Loucy (cell line): ENCODE data around the gene UBP1.

Source experiments
- H2AFZ ChIP-seq: fragments of 200-600 bp; sonication (generic); 2 replicates; pipeline ENCODE4 v1.6.0; 2016; ENCODE audit warnings: antibody characterized with exemption, mild to moderate bottlenecking, low read length, moderate library complexity
- H3F3A ChIP-seq: fragments of 200-600 bp; 2 replicates; pipeline ENCODE4 v1.6.0; 2016; ENCODE audit warnings: antibody characterized with exemption, low read depth, mild to moderate bottlenecking
- H3K27me3 ChIP-seq: fragments of 200-600 bp; sonication (generic); 2 replicates; pipeline ENCODE4 v1.6.1; 2014; ENCODE audit warnings: low read length, mild to moderate bottlenecking; ENCODE audit not compliant: insufficient read depth, poor library complexity, severe bottlenecking
- H3K36me3 ChIP-seq: fragments of 200-600 bp; sonication (generic); 2 replicates; pipeline ENCODE4 v1.6.1; 2016; ENCODE audit warnings: low read length; ENCODE audit not compliant: insufficient read depth
- H3K4me1 ChIP-seq: fragments of 200-600 bp; sonication (generic); 2 replicates; pipeline ENCODE4 v1.5.1; 2014; ENCODE audit warnings: low read length, mild to moderate bottlenecking; ENCODE audit not compliant: insufficient read depth, poor library complexity, severe bottlenecking
- H3K4me2 ChIP-seq: fragments of 200-600 bp; sonication (generic); 2 replicates; pipeline ENCODE4 v1.6.0; 2014; ENCODE audit warnings: antibody characterized with exemption, low read length, low read depth, mild to moderate bottlenecking; ENCODE audit not compliant: poor library complexity, severe bottlenecking
- H3K4me3 ChIP-seq: fragments of 200-600 bp; sonication (generic); 2 replicates; pipeline ENCODE4 v1.5.1; 2014; ENCODE audit warnings: low read length, mild to moderate bottlenecking, mixed read lengths; ENCODE audit not compliant: poor library complexity, severe bottlenecking
- H3K79me2 ChIP-seq: fragments of 200-600 bp; sonication (generic); 2 replicates; pipeline ENCODE4 v1.6.1; 2014; ENCODE audit warnings: low read length; ENCODE audit not compliant: insufficient read depth
- H3K9ac ChIP-seq: fragments of 200-600 bp; sonication (generic); 2 replicates; pipeline ENCODE4 v1.6.0; 2014; ENCODE audit warnings: mild to moderate bottlenecking, low read depth, low read length, moderate library complexity; ENCODE audit not compliant: poor library complexity, severe bottlenecking
- H3K9me2 ChIP-seq: fragments of 200-600 bp; sonication (generic); replicated peaks from 2 replicates; pipeline ENCODE4 v1.6.1; 2016; ENCODE audit warnings: low read depth, low read length, mixed read lengths
- H3K9me3 ChIP-seq: fragments of 200-600 bp; sonication (generic); 2 replicates; pipeline ENCODE4 v1.6.1; 2014; ENCODE audit warnings: mild to moderate bottlenecking, antibody characterized with exemption, low read length, low read depth; ENCODE audit not compliant: insufficient read depth
- H4K20me1 ChIP-seq: fragments of 200-600 bp; sonication (generic); 2 replicates; pipeline ENCODE4 v1.6.0; 2014; ENCODE audit warnings: antibody characterized with exemption, low read length, mild to moderate bottlenecking; ENCODE audit not compliant: insufficient read depth, poor library complexity, severe bottlenecking
- EZH2phosphoT487 ChIP-seq: fragments of 200-600 bp; IDR thresholded peaks from 2 replicates; pipeline ENCODE4 v1.6.1; 2018; ENCODE audit warnings: antibody characterized with exemption, mild to moderate bottlenecking, moderate library complexity, borderline replicate concordance
- TF ChIP-seq, protein P1 (sequence below): fragments of 200-600 bp; sonication (generic); conservative IDR thresholded peaks from 2 replicates; pipeline ENCODE4 v1.5.1; 2014; ENCODE audit warnings: mild to moderate bottlenecking, antibody characterized with exemption, low read length

The UBP1 gene

DNA sequence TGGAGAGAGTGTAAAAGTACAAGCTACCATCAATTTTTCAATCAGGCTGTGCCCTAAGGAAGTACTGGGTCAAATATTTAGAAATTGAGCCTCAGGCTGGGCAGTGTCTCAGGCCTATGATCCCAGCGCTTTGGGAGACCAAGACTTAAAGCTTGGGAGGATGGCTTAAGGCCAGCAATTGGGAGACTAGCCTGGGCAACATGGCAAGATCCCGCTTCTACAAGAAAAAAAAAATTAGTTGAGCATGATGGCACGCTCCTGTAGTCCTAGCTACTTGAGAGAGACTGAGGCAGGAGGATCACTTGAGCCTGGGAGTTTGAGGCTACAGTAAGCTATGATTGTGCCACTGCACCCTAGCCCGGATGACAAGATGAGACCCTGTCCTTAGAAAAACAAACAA is 2.0 kb upstream of the UBP1 start:
- Histone ChIP-seq H3F3A (no peaks in the 10 kb centered on the region), H3K79me2 (peaks cover 29% of the 10 kb centered on the region), H3K4me1 (peaks cover 26% of the 10 kb centered on the region), H4K20me1 (peaks cover 24% of the 10 kb centered on the region), H3K9me2 (no peaks in the 10 kb centered on the region), H3K36me3 (no peaks in the 10 kb centered on the region), H3K4me2 (peak overlapping the region; percentile 69), H3K27me3 (no peaks in the 10 kb centered on the region), H2AFZ (no peak overlapping the region), H3K9ac (peak overlapping the region; percentile 86), H3K4me3 (peak overlapping the region; percentile 76), H3K9me3 (no peaks in the 10 kb centered on the region)
- TF ChIP-seq EZH2phosphoT487, result no peak

- Histone ChIP-seq H3K4me3 (peak overlapping the region; percentile 76), H3K4me1 (peaks cover 34% of the 10 kb centered on the region), H3K36me3 (no peaks in the 10 kb centered on the region), H3K9me3 (no peaks in the 10 kb centered on the region), H4K20me1 (peaks cover 32% of the 10 kb centered on the region), H3K9me2 (no peaks in the 10 kb centered on the region), H3K4me2 (peak overlapping the region; percentile 69), H3F3A (no peaks in the 10 kb centered on the region), H2AFZ (peak overlapping the region; percentile 34), H3K27me3 (no peaks in the 10 kb centered on the region), H3K79me2 (peaks cover 35% of the 10 kb centered on the region), H3K9ac (peak overlapping the region; percentile 86)
- no peak for TF ChIP-seq EZH2phosphoT487
- TF ChIP-seq, protein P1, sequence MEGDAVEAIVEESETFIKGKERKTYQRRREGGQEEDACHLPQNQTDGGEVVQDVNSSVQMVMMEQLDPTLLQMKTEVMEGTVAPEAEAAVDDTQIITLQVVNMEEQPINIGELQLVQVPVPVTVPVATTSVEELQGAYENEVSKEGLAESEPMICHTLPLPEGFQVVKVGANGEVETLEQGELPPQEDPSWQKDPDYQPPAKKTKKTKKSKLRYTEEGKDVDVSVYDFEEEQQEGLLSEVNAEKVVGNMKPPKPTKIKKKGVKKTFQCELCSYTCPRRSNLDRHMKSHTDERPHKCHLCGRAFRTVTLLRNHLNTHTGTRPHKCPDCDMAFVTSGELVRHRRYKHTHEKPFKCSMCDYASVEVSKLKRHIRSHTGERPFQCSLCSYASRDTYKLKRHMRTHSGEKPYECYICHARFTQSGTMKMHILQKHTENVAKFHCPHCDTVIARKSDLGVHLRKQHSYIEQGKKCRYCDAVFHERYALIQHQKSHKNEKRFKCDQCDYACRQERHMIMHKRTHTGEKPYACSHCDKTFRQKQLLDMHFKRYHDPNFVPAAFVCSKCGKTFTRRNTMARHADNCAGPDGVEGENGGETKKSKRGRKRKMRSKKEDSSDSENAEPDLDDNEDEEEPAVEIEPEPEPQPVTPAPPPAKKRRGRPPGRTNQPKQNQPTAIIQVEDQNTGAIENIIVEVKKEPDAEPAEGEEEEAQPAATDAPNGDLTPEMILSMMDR, result no peak
These were observed 1.2 kb upstream of the UBP1 start for GRCh38 chr3:33441225-33441976.

DNA sequence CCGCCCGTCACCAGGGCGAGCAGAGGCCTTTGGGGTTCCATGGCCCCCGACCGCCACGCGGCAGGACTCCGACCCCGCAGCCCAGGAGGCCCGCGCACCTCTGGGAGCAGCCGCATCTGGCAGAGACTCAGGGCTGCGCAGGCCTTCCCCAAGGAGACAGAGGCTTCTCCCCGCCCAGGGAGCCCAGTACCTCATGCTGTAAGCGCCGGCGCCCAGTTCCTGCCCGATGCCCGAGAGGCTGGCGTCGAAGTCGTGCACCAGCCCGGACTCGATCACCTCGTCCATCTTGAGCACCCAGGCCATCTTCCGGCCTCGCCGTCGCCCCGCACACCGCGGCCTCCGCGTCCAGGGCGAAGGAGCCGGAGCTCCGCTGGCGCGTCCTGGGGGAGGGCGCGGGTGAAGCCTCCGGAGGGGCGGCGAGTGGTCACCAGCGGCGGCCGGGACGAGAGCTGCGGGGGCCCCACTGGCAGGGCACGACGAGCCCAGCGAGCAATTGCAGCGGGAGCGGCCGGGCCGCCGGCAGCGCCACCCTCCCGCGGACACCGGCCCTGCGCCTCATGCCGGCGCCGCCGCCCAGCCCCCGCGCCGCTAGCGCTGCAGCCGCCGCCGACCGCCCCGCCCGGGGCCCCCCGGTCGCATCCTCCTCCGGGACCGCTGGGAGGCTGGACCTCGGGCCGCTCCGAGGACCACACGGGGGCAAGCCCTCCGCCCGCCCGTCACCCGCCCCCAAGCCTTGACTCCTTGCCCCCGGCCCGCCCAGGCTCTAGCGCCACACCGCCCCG is 468 bp downstream of the UBP1 start:
- TF ChIP-seq, protein P1, result no peak
- no peak for TF ChIP-seq EZH2phosphoT487
- peak overlapping the region; percentile 87 for H3K9ac ChIP-seq
- H3K4me3 ChIP-seq, result peak overlapping the region; percentile 76
- peak overlapping the region; percentile 72; the same call in 1 of the 2 replicates for H2AFZ ChIP-seq
- H3F3A ChIP-seq, result no peaks in the 10 kb centered on the region
- H3K4me1 ChIP-seq, result peaks cover 46% of the 10 kb centered on the region
- H3K9me2 ChIP-seq, result no peaks in the 10 kb centered on the region
- no peaks in the 10 kb centered on the region for H3K27me3 ChIP-seq
- peaks cover 51% of the 10 kb centered on the region for H3K79me2 ChIP-seq
- no peaks in the 10 kb centered on the region for H3K36me3 ChIP-seq
- H4K20me1 ChIP-seq, result peaks cover 49% of the 10 kb centered on the region
- H3K4me2 ChIP-seq, result peak overlapping the region; percentile 94
- no peaks in the 10 kb centered on the region for H3K9me3 ChIP-seq
